IMR-90 (cell line): ENCODE data around the gene KAT6B. TPM values are rescaled to one million over a fixed set of nuclear protein-coding genes. Genes with fewer than 3 reads are reported as not detected.

Experiments used
- ATAC-seq: fragments of 200-7000 bp; cut with Tn5 transposase; 2 replicates; pipeline ENCODE4 v1.9.1; 2020; ENCODE audit warnings: low read depth, mild to moderate bottlenecking, moderate library complexity
- BruUV-seq: library from RNA; stranded (reverse); fragments of 400-500 nt; replicated peaks from 2 replicates; lab custom pipeline; 2021; lab: Mats Ljungman, UMichigan
- CTCF ChIA-PET: fragments of 300-600 bp; formaldehyde crosslinking; extraction: SDS; loops from one replicate; lab custom pipeline; 2021; ENCODE audit warnings: antibody characterized with exemption; lab: Yijun Ruan, JAX
- POLR2A ChIA-PET: fragments of 300-600 bp; sonication (Branson Sonifier 250); formaldehyde crosslinking; loops from one replicate; lab custom pipeline; 2022; ENCODE audit warnings: antibody characterized with exemption; ENCODE audit not compliant: unreplicated experiment; lab: Charles Lee
- DNase-seq: peaks from one replicate; pipeline ENCODE4 v3.0.0; 2013
- H2AFZ ChIP-seq: replicated peaks from 2 replicates; pipeline ENCODE3; 2013; ENCODE audit warnings: low read length, mild to moderate bottlenecking; ENCODE audit not compliant: poor library complexity
- H2AK5ac ChIP-seq: 2 replicates; pipeline ENCODE4 v1.6.1; 2013; ENCODE audit warnings: low read depth, low read length, inconsistent platforms
- H2AK9ac ChIP-seq: replicated peaks from 2 replicates; pipeline ENCODE3; 2013; ENCODE audit warnings: mild to moderate bottlenecking, low read depth, low read length, moderate library complexity; ENCODE audit not compliant: poor library complexity
- H2BK120ac ChIP-seq: 2 replicates; pipeline ENCODE4 v1.6.1; 2013; ENCODE audit warnings: low read depth, low read length, inconsistent platforms
- H2BK15ac ChIP-seq: 3 replicates; pipeline ENCODE4 v1.6.1; 2013; ENCODE audit warnings: low read depth, low read length, inconsistent platforms
- H2BK20ac ChIP-seq: 2 replicates; pipeline ENCODE4 v1.6.1; 2013; ENCODE audit warnings: low read depth, mild to moderate bottlenecking, inconsistent platforms, low read length, moderate library complexity
- H2BK5ac ChIP-seq: 2 replicates; pipeline ENCODE4 v1.6.1; 2013; ENCODE audit warnings: mild to moderate bottlenecking, low read depth, low read length, inconsistent platforms; ENCODE audit not compliant: poor library complexity, severe bottlenecking
- H3K14ac ChIP-seq: replicated peaks from 2 replicates; pipeline ENCODE4 v1.6.1; 2013; ENCODE audit warnings: low read depth, low read length, inconsistent platforms
- H3K18ac ChIP-seq: 2 replicates; pipeline ENCODE4 v1.6.1; 2013; ENCODE audit warnings: low read depth, low read length, control low read depth
- H3K23ac ChIP-seq: 2 replicates; pipeline ENCODE4 v1.6.1; 2013; ENCODE audit warnings: low read depth, low read length, inconsistent platforms
- H3K27ac ChIP-seq: 2 replicates; pipeline ENCODE4 v1.5.1; 2013; ENCODE audit warnings: mild to moderate bottlenecking, control low read depth, low read length; ENCODE audit not compliant: insufficient read depth
- H3K27me3 ChIP-seq: 2 replicates; pipeline ENCODE4 v1.6.1; 2013; ENCODE audit warnings: low read length; ENCODE audit not compliant: control insufficient read depth, insufficient read depth
- H3K36me3 ChIP-seq: 2 replicates; pipeline ENCODE4 v1.6.1; 2013; ENCODE audit warnings: low read length, mixed read lengths; ENCODE audit not compliant: control insufficient read depth, insufficient read depth
- H3K4ac ChIP-seq: 2 replicates; pipeline ENCODE4 v1.6.1; 2013; ENCODE audit warnings: low read depth, low read length, inconsistent platforms
- H3K4me1 ChIP-seq: 2 replicates; pipeline ENCODE4 v1.6.1; 2013; ENCODE audit warnings: low read length, mixed read lengths; ENCODE audit not compliant: control insufficient read depth, insufficient read depth
- H3K4me2 ChIP-seq: 2 replicates; pipeline ENCODE4 v1.6.1; 2013; ENCODE audit warnings: low read depth, mild to moderate bottlenecking, control low read depth, low read length, moderate library complexity
- H3K4me3 ChIP-seq: 2 replicates; pipeline ENCODE4 v1.5.1; 2013; ENCODE audit warnings: low read depth, mild to moderate bottlenecking, control low read depth, low read length, moderate library complexity; ENCODE audit not compliant: insufficient read depth
- H3K56ac ChIP-seq: 2 replicates; pipeline ENCODE4 v1.6.1; 2013; ENCODE audit warnings: low read length, inconsistent platforms; ENCODE audit not compliant: insufficient read depth; ENCODE audit errors: extremely low read depth
- H3K79me1 ChIP-seq, 2 experiments: 2 replicates each; pipeline ENCODE4 v1.6.1; 2013; ENCODE audit warnings: low read length in 2 of 2, inconsistent platforms in 1 of 2, low read depth in 1 of 2
- H3K9ac ChIP-seq: 2 replicates; pipeline ENCODE4 v1.6.1; 2013; ENCODE audit warnings: low read depth, low read length, control low read depth
- H3K9me1 ChIP-seq: 2 replicates; pipeline ENCODE4 v1.6.1; 2013; ENCODE audit warnings: low read length, inconsistent platforms; ENCODE audit not compliant: insufficient read depth
- H3K9me3 ChIP-seq: 2 replicates; pipeline ENCODE4 v1.6.1; 2013; ENCODE audit warnings: low read length; ENCODE audit not compliant: control insufficient read depth, insufficient read depth
- H4K20me1 ChIP-seq: 2 replicates; pipeline ENCODE4 v1.6.1; 2013; ENCODE audit warnings: low read length, inconsistent platforms; ENCODE audit not compliant: insufficient read depth
- H4K5ac ChIP-seq: 2 replicates; pipeline ENCODE4 v1.6.1; 2013; ENCODE audit warnings: mild to moderate bottlenecking, low read depth, low read length, control low read depth
- H4K8ac ChIP-seq, 2 experiments: 2 replicates each; pipeline ENCODE4 v1.6.1; 2013; ENCODE audit warnings: low read depth in 2 of 2, low read length in 2 of 2, control low read depth in 1 of 2, inconsistent platforms in 1 of 2
- H4K91ac ChIP-seq: 2 replicates; pipeline ENCODE4 v1.6.1; 2013; ENCODE audit warnings: low read depth, low read length, inconsistent platforms; ENCODE audit not compliant: insufficient read depth
- WGBS, 2 experiments: methylation state at CpG; one replicate each; pipeline versions ENCODE4 v1.1.5 to v1.1.7; 2013; ENCODE audit warnings: missing lambda C conversion rate in 2 of 2; ENCODE audit not compliant: insufficient read length in 1 of 2; ENCODE audit errors: extremely low coverage in 2 of 2; 5-methylcytosine and 5-hydroxymethylcytosine counted together
- dilution Hi-C: fragments of 300-500 bp; cut with HindIII; formaldehyde crosslinking; loops from one replicate; pipeline ENCODE4 v1.14.3; 2018; ENCODE audit warnings: low sequenced_read_pairs; ENCODE audit not compliant: unreplicated experiment
- in situ Hi-C: fragments of 300-500 bp; cut with MboI; formaldehyde crosslinking; loops from 3 replicates; pipeline ENCODE4 v1.14.3; 2019; ENCODE audit warnings: low sequenced_read_pairs, inconsistent platforms, mixed read lengths
- intact Hi-C: fragments of 100-400 bp; cut with micrococcal nuclease; formaldehyde crosslinking; loops from 2 replicates; pipeline ENCODE4 v1.10.0; 2022
- polyA plus RNA-seq, 3 experiments: library from polyadenylated mRNA; depleted of rRNA; stranded (reverse); fragments of >200 nt; gene quantifications; 2 replicates each; pipeline ENCODE4 v1.2.3, GENCODE V29; 2012; ENCODE audit warnings: low replicate concordance in 1 of 3
- total RNA-seq: library from RNA; depleted of rRNA; stranded (reverse); fragments of >200 nt; gene quantifications from 2 replicates; pipeline ENCODE4 v1.2.3, GENCODE V29; 2012
- TF ChIP-seq, protein P1 (sequence below): fragments of 150-350 bp; IDR thresholded peaks from 2 replicates; pipeline ENCODE4 v1.6.1; 2016; ENCODE audit warnings: low read depth, mild to moderate bottlenecking, low read length, moderate library complexity, borderline replicate concordance

KAT6B gene
- total and polyA plus RNA-seq, 2 of the 4 experiments (the other 2 are of a cell fraction): 8.8 to 28.1 TPM

DNA sequence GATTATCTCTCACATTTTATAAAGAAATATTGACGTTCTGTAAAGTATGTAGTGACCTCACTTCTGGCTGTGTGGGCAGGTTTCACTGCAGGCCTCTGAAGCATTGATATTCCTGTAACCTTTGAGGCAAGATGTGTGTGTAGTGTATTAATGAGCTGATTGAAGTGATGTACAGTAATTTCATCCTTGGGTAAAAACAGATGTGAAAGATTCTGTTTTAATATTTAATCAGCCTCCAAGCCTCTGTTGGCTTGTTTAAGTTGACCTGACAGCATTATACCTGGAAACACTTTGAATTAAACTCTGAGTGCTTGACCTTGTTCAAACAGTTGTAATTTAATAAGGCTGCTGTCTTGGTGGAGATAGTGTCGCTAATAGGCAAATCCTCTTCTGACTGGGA, 74.9 kb downstream of the KAT6B start:
- Histone ChIP-seq H2BK120ac (no peak overlapping the region), H2BK5ac (no peak overlapping the region), H3K18ac (no peak overlapping the region), H4K20me1 (peaks cover 24% of the 10 kb centered on the region; the same call in 1 of the 2 replicates), H3K27me3 (no peaks in the 10 kb centered on the region), H3K14ac (no peak overlapping the region), H2AK9ac (no peak overlapping the region), H3K27ac (no peak overlapping the region), H4K91ac (no peak overlapping the region), H4K5ac (no peak overlapping the region), H2BK15ac (no peak overlapping the region), H3K9ac (no peak overlapping the region), H3K36me3 (no peaks in the 10 kb centered on the region; the same call in 1 of the 2 replicates), H3K4me3 (no peak overlapping the region), H2AK5ac (no peak overlapping the region), H4K8ac (no peak overlapping the region; a peak in 2 of 4 replicates), H3K4ac (no peak overlapping the region), H3K56ac (no peak overlapping the region), H3K9me3 (no peaks in the 10 kb centered on the region), H3K23ac (no peak overlapping the region), H3K4me1 (peaks cover 13% of the 10 kb centered on the region), H3K9me1 (peaks cover 24% of the 10 kb centered on the region), H2AFZ (no peak overlapping the region), H3K4me2 (no peak overlapping the region), H2BK20ac (no peak overlapping the region), H3K79me1 (peaks cover 41 to 70% of the 10 kb centered on the region in 2 experiments)
- TF ChIP-seq, protein P1, sequence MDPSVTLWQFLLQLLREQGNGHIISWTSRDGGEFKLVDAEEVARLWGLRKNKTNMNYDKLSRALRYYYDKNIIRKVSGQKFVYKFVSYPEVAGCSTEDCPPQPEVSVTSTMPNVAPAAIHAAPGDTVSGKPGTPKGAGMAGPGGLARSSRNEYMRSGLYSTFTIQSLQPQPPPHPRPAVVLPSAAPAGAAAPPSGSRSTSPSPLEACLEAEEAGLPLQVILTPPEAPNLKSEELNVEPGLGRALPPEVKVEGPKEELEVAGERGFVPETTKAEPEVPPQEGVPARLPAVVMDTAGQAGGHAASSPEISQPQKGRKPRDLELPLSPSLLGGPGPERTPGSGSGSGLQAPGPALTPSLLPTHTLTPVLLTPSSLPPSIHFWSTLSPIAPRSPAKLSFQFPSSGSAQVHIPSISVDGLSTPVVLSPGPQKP: no peak
- 78% methylated on average over 1 of the region's 2 CpGs; no CpG with 5 or more reads in 1 of the 2 experiments for WGBS, 2 experiments
- no peak for DNase-seq
- CTCF ChIA-PET: no interaction called here
- POLR2A ChIA-PET: no interaction called here
- in situ Hi-C loops (no loop called here), dilution Hi-C loops (no loop called here), intact Hi-C loops (no loop called here)
- ATAC-seq: no peak
- BruUV-seq: no TSS peak
